Measurements from ENCODE around the gene KRTAP10-12.

DNA sequence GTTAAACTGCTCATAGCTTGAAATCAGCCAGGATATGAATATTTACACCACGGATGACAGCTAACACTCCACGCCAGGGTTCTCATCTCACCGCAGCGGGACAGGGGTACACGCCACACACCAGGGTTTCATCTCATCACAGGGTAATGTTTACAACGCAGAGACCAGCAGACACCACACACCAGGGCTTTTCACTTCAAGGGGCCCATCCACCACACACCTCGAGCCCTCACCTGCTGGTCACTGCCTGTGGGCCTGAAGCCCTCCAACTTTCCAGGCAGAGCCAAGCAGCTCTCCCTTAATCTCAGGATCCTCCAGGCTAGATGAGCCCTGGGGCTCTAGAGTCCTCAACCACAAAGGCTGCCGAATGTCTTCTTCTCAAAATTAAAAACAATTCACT lies 1.3 kb upstream of the KRTAP10-12 start:
- TF ChIP-seq EZH2 (IDR thresholded peaks at IDR 0.05; ENCODE audit: insufficient read depth, poor library complexity, severe bottlenecking), result no peak
- no peak for TF ChIP-seq EZH2phosphoT487 (IDR thresholded peaks at IDR 0.05; ENCODE audit: insufficient read depth, low read depth)
